Liver (tissue), 9 donors: ENCODE data around the gene EML2. TPM values are rescaled to one million over a fixed set of nuclear protein-coding genes. Genes with fewer than 3 reads are reported as not detected.

Experiments
- DNase-seq: peaks from one replicate; pipeline ENCODE4 v3.0.0-alpha.2; 2017; ENCODE audit warnings: low spot score
- H3K27ac ChIP-seq, 2 donors: one replicate each; pipeline ENCODE4 v1.7.0; 2013; ENCODE audit warnings: inconsistent platforms in 2 of 2, low read length in 2 of 2, control low read depth in 1 of 2, low read depth in 1 of 2, mild to moderate bottlenecking in 1 of 2
- H3K27me3 ChIP-seq, 4 donors: one replicate each; pipeline versions ENCODE4 v1.6.1 to v1.7.0; 2013; ENCODE audit warnings: low read length in 3 of 4, inconsistent platforms in 1 of 4, mild to moderate bottlenecking in 1 of 4, moderate library complexity in 1 of 4; ENCODE audit not compliant: control insufficient read depth in 4 of 4, insufficient read depth in 4 of 4
- H3K36me3 ChIP-seq, 4 donors: one replicate each; pipeline versions ENCODE4 v1.6.1 to v1.7.0; 2013; ENCODE audit warnings: low read length in 3 of 4, mild to moderate bottlenecking in 3 of 4, low read depth in 1 of 4, moderate library complexity in 1 of 4; ENCODE audit not compliant: control insufficient read depth in 4 of 4, insufficient read depth in 3 of 4
- H3K4me1 ChIP-seq, 4 donors: one replicate each; pipeline versions ENCODE4 v1.6.1 to v1.7.0; 2013; ENCODE audit warnings: low read length in 3 of 4, mild to moderate bottlenecking in 3 of 4, moderate library complexity in 1 of 4; ENCODE audit not compliant: control insufficient read depth in 4 of 4, insufficient read depth in 4 of 4
- H3K4me3 ChIP-seq, 3 donors: one replicate each; pipeline versions ENCODE4 v1.6.1 to v1.7.0; 2013; ENCODE audit warnings: low read length in 3 of 3, control low read depth in 1 of 3, low read depth in 1 of 3, mild to moderate bottlenecking in 1 of 3
- H3K9ac ChIP-seq, 2 donors: one replicate each; pipeline ENCODE4 v1.7.0; 2013; ENCODE audit warnings: low read length in 2 of 2, mild to moderate bottlenecking in 2 of 2, moderate library complexity in 2 of 2, control low read depth in 1 of 2, low read depth in 1 of 2
- H3K9me3 ChIP-seq, 4 donors: one replicate each; pipeline versions ENCODE4 v1.6.1 to v1.7.0; 2013; ENCODE audit warnings: low read length in 3 of 4; ENCODE audit not compliant: control insufficient read depth in 4 of 4
- ATF3 ChIP-seq: IDR thresholded peaks from 2 replicates; pipeline ENCODE4 v1.6.1; 2016; ENCODE audit warnings: antibody characterized with exemption
- CTCF ChIP-seq: fragments of 150-350 bp; IDR thresholded peaks from 2 replicates; pipeline ENCODE4 v1.5.1; 2017; ENCODE audit warnings: improper control_type of control experiment, low read depth, low read length; ENCODE audit not compliant: missing input control
- EGR1 ChIP-seq, 2 donors: IDR thresholded peaks; 2 replicates each; pipeline ENCODE4 v1.6.1; 2016 to 2018; ENCODE audit warnings: antibody characterized with exemption in 2 of 2, low read depth in 2 of 2
- FOXA1 ChIP-seq: IDR thresholded peaks from 2 replicates; pipeline ENCODE4 v1.6.1; 2016; ENCODE audit warnings: antibody characterized with exemption
- FOXA2 ChIP-seq: IDR thresholded peaks from 2 replicates; pipeline ENCODE4 v1.6.1; 2016; ENCODE audit warnings: antibody characterized with exemption
- GABPA ChIP-seq, 2 donors: IDR thresholded peaks in 1 of 2; conservative IDR thresholded peaks in 1 of 2; 2 replicates each; pipeline ENCODE4 v1.6.1; 2016; ENCODE audit warnings: antibody characterized with exemption in 2 of 2, mild to moderate bottlenecking in 1 of 2, moderate library complexity in 1 of 2
- HNF4A ChIP-seq, 2 donors: conservative IDR thresholded peaks; 2 replicates each; pipeline ENCODE4 v1.6.1; 2016; ENCODE audit warnings: antibody characterized with exemption in 2 of 2, mild to moderate bottlenecking in 2 of 2
- HNF4G ChIP-seq: IDR thresholded peaks from 2 replicates; pipeline ENCODE4 v1.6.1; 2016; ENCODE audit warnings: antibody characterized with exemption
- JUND ChIP-seq, 2 donors: IDR thresholded peaks; 2 replicates each; pipeline ENCODE4 v1.6.1; 2016; ENCODE audit warnings: antibody characterized with exemption in 2 of 2
- MAX ChIP-seq: IDR thresholded peaks from 2 replicates; pipeline ENCODE4 v1.6.1; 2016; ENCODE audit warnings: antibody characterized with exemption
- NR2F2 ChIP-seq: IDR thresholded peaks from 2 replicates; pipeline ENCODE4 v1.6.1; 2016; ENCODE audit warnings: antibody characterized with exemption
- RAD21 ChIP-seq, 2 donors: IDR thresholded peaks; 2 replicates each; pipeline ENCODE4 v1.6.1; 2016; ENCODE audit warnings: antibody characterized with exemption in 2 of 2, mild to moderate bottlenecking in 2 of 2
- RXRA ChIP-seq, 2 donors: IDR thresholded peaks; 2 replicates each; pipeline ENCODE4 v1.6.1; 2017 to 2018; ENCODE audit warnings: antibody characterized with exemption in 2 of 2, mild to moderate bottlenecking in 1 of 2
- SP1 ChIP-seq: IDR thresholded peaks from 2 replicates; pipeline ENCODE4 v1.6.1; 2018; ENCODE audit warnings: antibody characterized with exemption, mild to moderate bottlenecking
- TAF1 ChIP-seq: conservative IDR thresholded peaks from 2 replicates; pipeline ENCODE4 v1.6.1; 2016; ENCODE audit warnings: antibody characterized with exemption, mild to moderate bottlenecking
- YY1 ChIP-seq: IDR thresholded peaks from 2 replicates; pipeline ENCODE4 v1.6.1; 2016; ENCODE audit warnings: antibody characterized with exemption, mild to moderate bottlenecking
- WGBS: extraction: QIAGEN DNeasy Blood & Tissue Kit; methylation state at CpG from one replicate; pipeline ENCODE4 v1.1.7; 2013; 5-methylcytosine and 5-hydroxymethylcytosine counted together
- polyA plus RNA-seq, 2 donors: library from polyadenylated mRNA; stranded (reverse) in 1 of 2; unstranded in 1 of 2; fragments of 200-250 nt in 1 of 2; fragments of >200 nt in 1 of 2; fragmentation: Nextera tagmentation in 1 of 2; extraction: Ambion mirVana in 1 of 2; gene quantifications; one replicate each; pipeline versions ENCODE4 v1.2.1 to v1.2.3, GENCODE V29; 2013 to 2015
- total RNA-seq, 2 donors: library from RNA; depleted of rRNA; stranded (reverse); fragments of >200 nt; gene quantifications; one replicate each; pipeline ENCODE4 v1.2.3, GENCODE V29; 2014
- donor health status: healthy.
- donor health status: healthy.
- donor health status: healthy.
- donor health status: healthy.
- donor health status: healthy.

The EML2 gene
- total and polyA plus RNA-seq, 4 donors = 1.1 to 10.4 (median 9.0) TPM

GRCh38 chr19:45591638-45592005 lies 47.6 kb downstream of the EML2 start:
- Histone ChIP-seq H3K9ac (no peak overlapping the region), H3K27me3 (peaks cover 0 to 5% (median 0%) of the 10 kb centered on the region in 4 donors), H3K9me3 (no peaks in the 10 kb centered on the region), H3K36me3 (no peaks in the 10 kb centered on the region), H3K4me1 (no peaks in the 10 kb centered on the region), H3K27ac (peak overlapping the region in 1 of 2 donors; percentile 25), H3K4me3 (no peak overlapping the region)
- no peak for TF ChIP-seq YY1
- no peak for TF ChIP-seq FOXA1
- TF ChIP-seq RAD21 (IDR thresholded peaks at IDR 0.05) = no peak
- TF ChIP-seq SP1 = no peak
- no peak for TF ChIP-seq HNF4A (conservative IDR thresholded peaks at IDR 0.05)
- TF ChIP-seq JUND (IDR thresholded peaks at IDR 0.05) = no peak
- TF ChIP-seq GABPA (IDR thresholded peaks at IDR 0.05 in 1 of 2, conservative IDR thresholded peaks at IDR 0.05 in 1 of 2) = no peak
- no peak for TF ChIP-seq NR2F2
- no peak for TF ChIP-seq RXRA (IDR thresholded peaks at IDR 0.05)
- TF ChIP-seq HNF4G = no peak
- TF ChIP-seq FOXA2 = no peak
- no peak for TF ChIP-seq EGR1 (IDR thresholded peaks at IDR 0.05; ENCODE audit: low read depth in 2 of 2)
- TF ChIP-seq MAX = no peak
- TF ChIP-seq CTCF = no peak
- TF ChIP-seq TAF1 = no peak
- TF ChIP-seq ATF3 = no peak
- DNase-seq = no peak
- WGBS = 90% methylated on average over 21 of the region's 21 CpGs

GRCh38 chr19:45591004-45591637 lies 48.1 kb downstream of the EML2 start:
- H3K9ac ChIP-seq = no peak overlapping the region
- no peak for DNase-seq
- no peak overlapping the region for H3K4me3 ChIP-seq
- peaks cover 0 to 5% (median 0%) of the 10 kb centered on the region in 4 donors for H3K27me3 ChIP-seq
- 50% methylated on average over 48 of the region's 48 CpGs for WGBS
- H3K9me3 ChIP-seq = no peaks in the 10 kb centered on the region
- H3K27ac ChIP-seq = no peak overlapping the region
- TF ChIP-seq NR2F2 (no peak), CTCF (peak; percentile 21), RAD21 (IDR thresholded peaks at IDR 0.05) (peak; percentile 36 to 70)
- no peaks in the 10 kb centered on the region for H3K36me3 ChIP-seq
- no peaks in the 10 kb centered on the region for H3K4me1 ChIP-seq
